ENCODE results near the gene VASP.

Gene VASP

GRCh38 chr19:45558399-45558878, 51.2 kb downstream of the VASP start:
- DNase-seq, result peak; percentile 39 to 46

- DNase-seq, result no peak
These were observed 52.8 kb downstream of the VASP start for GRCh38 chr19:45560038-45560437.

GRCh38 chr19:45560686-45561085, 53.4 kb downstream of the VASP start:
- no peak for DNase-seq

GRCh38 chr19:45564131-45564780, 57.0 kb downstream of the VASP start:
- DNase-seq, result no peak

- no peak for DNase-seq
These were observed 60.3 kb downstream of the VASP start for GRCh38 chr19:45567609-45568008.

- no peak for DNase-seq
These were observed 61.5 kb downstream of the VASP start for GRCh38 chr19:45568732-45569131.

- DNase-seq, result peak; percentile 35 to 41
These were observed 62.5 kb downstream of the VASP start for GRCh38 chr19:45569619-45570421.

DNA sequence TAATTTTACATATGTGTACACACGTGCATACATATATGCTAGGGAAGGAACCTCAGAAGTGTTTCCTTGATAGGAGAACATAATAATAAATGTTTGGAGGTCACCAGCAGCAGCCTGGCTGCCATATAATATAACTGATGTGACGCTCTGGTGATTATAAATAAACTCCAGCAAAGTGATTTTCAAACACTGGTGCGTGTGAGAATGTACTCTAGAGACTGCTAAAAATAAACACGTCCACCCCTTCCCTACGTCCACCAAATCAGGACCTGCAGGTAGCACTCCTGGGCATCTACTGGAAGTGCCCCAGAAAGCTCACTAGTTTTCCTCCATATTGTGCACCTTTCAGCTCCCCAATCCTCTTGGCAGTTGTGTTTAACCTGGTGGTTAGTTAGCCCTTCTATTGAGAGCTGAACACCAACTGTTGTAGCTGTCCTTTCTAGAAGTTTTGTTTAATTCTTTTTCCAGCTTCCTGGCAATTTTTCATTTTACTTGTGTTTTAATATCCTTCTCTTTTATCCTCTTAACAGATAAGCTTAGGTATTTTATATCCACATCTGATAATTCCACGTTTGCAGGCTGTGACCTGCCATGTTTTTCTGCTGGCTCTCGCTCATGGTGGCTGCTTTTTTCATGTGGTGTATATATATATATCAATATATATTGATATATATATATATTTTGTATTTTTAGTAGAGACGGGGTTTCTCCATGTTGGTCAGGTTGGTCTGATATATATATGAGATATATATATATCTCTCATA, 64.4 kb downstream of the VASP start:
- DNase-seq, result no peak

DNA sequence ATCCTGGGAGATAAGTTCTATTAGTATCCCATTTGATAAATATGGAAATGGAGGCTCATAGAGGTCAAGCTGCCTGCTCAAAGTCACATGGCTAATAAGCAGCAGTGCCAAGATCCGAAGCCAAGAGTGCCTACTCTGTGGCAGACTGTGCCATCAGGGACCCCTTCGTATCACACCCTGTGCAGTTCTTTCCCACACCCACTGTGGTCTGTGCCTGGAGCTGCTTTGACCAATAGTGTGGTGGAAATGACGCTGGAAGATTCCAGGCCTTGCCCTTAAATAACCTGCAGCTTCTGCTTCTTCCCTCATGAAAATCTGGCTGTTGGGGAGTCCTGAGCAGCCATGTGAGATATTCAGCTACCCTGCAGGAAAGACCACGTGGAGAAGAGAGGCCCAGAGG, 67.2 kb downstream of the VASP start:
- DNase-seq, result no peak

GRCh38 chr19:45575216-45575615, 67.9 kb downstream of the VASP start:
- DNase-seq, result no peak
